Common myeloid progenitor, CD34-positive (primary cell): Measurements from ENCODE around the gene SCGB2B2.

Source experiments
- CTCF ChIA-PET: fragments of 350-600 bp; sonication (Branson Sonifier 250); formaldehyde crosslinking; loops from one replicate; lab custom pipeline; 2021; ENCODE audit warnings: antibody characterized with exemption; lab: Charles Lee
- POLR2A ChIA-PET: fragments of 350-600 bp; sonication (Branson Sonifier 250); formaldehyde crosslinking; loops from one replicate; lab custom pipeline; 2021; ENCODE audit warnings: antibody characterized with exemption; lab: Charles Lee
- DNase-seq, 3 donors: peaks; one replicate each; pipeline versions ENCODE4 v3.0.0 to v3.0.0-alpha.2; 2013
- H3K27ac ChIP-seq, 2 experiments: 1 replicate in 1 of 2; 2 replicates in 1 of 2; pipeline ENCODE4 v1.7.0; 2013; ENCODE audit warnings: inconsistent platforms in 2 of 2, low read length in 2 of 2, mild to moderate bottlenecking in 2 of 2, low read depth in 1 of 2, moderate library complexity in 1 of 2; ENCODE audit not compliant: severe bottlenecking in 2 of 2, insufficient read depth in 1 of 2, poor library complexity in 1 of 2
- H3K27me3 ChIP-seq, 5 experiments: replicated peaks in 2 of 5; 1 replicate in 3 of 5; 2 replicates in 2 of 5; pipeline versions ENCODE4 v1.6.1 to v1.7.0; 2013; ENCODE audit warnings: low read length in 4 of 5, mild to moderate bottlenecking in 2 of 5, moderate library complexity in 2 of 5, inconsistent platforms in 1 of 5; ENCODE audit not compliant: insufficient read depth in 5 of 5, control insufficient read depth in 4 of 5
- H3K36me3 ChIP-seq, 4 experiments: 1 replicate in 2 of 4; 2 replicates in 2 of 4; pipeline versions ENCODE4 v1.6.1 to v1.7.0; 2013; ENCODE audit warnings: low read length in 3 of 4, control low read depth in 1 of 4, mild to moderate bottlenecking in 1 of 4; ENCODE audit not compliant: control insufficient read depth in 4 of 4, insufficient read depth in 4 of 4
- H3K4me1 ChIP-seq, 4 experiments: 1 replicate in 3 of 4; 2 replicates in 1 of 4; pipeline versions ENCODE4 v1.6.1 to v1.7.1; 2013; ENCODE audit warnings: low read length in 3 of 4, mild to moderate bottlenecking in 3 of 4, control low read depth in 1 of 4, inconsistent platforms in 1 of 4, moderate library complexity in 1 of 4; ENCODE audit not compliant: control insufficient read depth in 4 of 4, insufficient read depth in 4 of 4; ENCODE audit errors: control extremely low read depth in 1 of 4
- H3K4me3 ChIP-seq, 7 experiments: 1 replicate in 4 of 7; 2 replicates in 3 of 7; pipeline versions ENCODE4 v1.5.1 to v1.7.0; 2013; ENCODE audit warnings: mild to moderate bottlenecking in 7 of 7, low read length in 6 of 7, moderate library complexity in 6 of 7, inconsistent platforms in 2 of 7, low read depth in 2 of 7, control low read depth in 1 of 7; ENCODE audit not compliant: insufficient read depth in 4 of 7, control insufficient read depth in 1 of 7; ENCODE audit errors: extremely low read depth in 1 of 7
- H3K9me3 ChIP-seq, 5 experiments: 1 replicate in 4 of 5; 2 replicates in 1 of 5; pipeline versions ENCODE4 v1.6.1 to v1.7.1; 2013; ENCODE audit warnings: low read length in 4 of 5, mild to moderate bottlenecking in 2 of 5, inconsistent platforms in 1 of 5, low read depth in 1 of 5, moderate library complexity in 1 of 5; ENCODE audit not compliant: control insufficient read depth in 4 of 5, insufficient read depth in 2 of 5; ENCODE audit errors: control extremely low read depth in 1 of 5
- WGBS: methylation state at CpG from one replicate; pipeline ENCODE4 v1.1.5; 2013; ENCODE audit not compliant: insufficient coverage; 5-methylcytosine and 5-hydroxymethylcytosine counted together

SCGB2B2 gene

DNA sequence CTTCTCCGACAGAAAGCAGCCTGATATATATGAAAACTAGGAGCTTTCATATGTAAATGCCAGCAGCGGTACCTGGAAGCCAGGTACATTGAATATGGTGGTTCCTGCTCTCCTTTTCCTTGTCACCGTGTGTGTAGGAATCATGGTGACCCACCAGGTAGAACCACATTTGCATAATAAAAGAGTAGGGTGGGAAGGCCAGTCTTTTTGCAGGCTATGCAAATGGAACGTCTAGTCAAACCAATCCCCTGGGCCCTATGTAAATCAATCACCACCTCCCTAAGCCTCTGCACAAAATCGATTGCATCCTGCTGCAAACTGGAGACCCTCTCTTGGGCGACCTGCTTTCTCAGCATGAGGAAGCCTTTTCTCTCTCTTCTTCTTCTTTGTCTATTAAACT is 34.9 kb upstream of the SCGB2B2 start:
- H3K27ac ChIP-seq = no peak overlapping the region
- H3K27me3 ChIP-seq = no peaks in the 10 kb centered on the region
- no peak for DNase-seq
- peaks cover 6 to 38% (median 12%) of the 10 kb centered on the region in 5 experiments for H3K9me3 ChIP-seq
- H3K4me3 ChIP-seq = no peak overlapping the region
- ChIA-PET CTCF (interaction anchor here (1.4 to 3.8 kb wide), 3 partner anchors 73 to 670 kb away, joined by 3 to 41 read pairs (median 3); no protein-coding TSS in a partner anchor), POLR2A (no interaction called here)
- H3K36me3 ChIP-seq = no peaks in the 10 kb centered on the region
- 62% methylated on average over 5 of the region's 6 CpGs for WGBS
- no peaks in the 10 kb centered on the region for H3K4me1 ChIP-seq

DNA sequence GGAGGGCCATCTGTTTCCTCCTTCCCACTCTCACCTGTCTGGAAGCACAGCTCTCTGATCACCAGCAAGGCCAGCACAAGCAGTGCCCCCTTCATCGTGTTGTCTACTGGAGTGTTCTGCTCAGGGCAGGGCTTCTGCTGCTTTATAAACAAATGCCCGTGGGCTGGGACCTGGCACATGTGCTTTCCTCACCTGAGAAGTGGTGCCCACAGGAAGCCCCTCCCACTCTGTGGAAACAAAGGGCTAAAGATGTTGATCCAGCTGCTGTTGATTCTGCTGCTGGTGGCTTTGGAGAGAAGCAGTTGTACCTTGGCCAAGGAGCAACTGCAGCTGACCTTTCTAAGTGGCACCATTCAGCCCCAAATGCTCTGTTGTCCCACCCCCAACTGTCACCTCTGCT is 30.7 kb upstream of the SCGB2B2 start:
- WGBS = 73% methylated on average over 2 of the region's 2 CpGs
- Histone ChIP-seq H3K4me1 (no peaks in the 10 kb centered on the region), H3K9me3 (peaks cover 0 to 14% (median 3%) of the 10 kb centered on the region in 5 experiments), H3K27me3 (no peaks in the 10 kb centered on the region), H3K27ac (no peak overlapping the region), H3K4me3 (no peak overlapping the region), H3K36me3 (no peaks in the 10 kb centered on the region)
- no peak for DNase-seq
- ChIA-PET CTCF (no interaction called here), POLR2A (no interaction called here)

DNA sequence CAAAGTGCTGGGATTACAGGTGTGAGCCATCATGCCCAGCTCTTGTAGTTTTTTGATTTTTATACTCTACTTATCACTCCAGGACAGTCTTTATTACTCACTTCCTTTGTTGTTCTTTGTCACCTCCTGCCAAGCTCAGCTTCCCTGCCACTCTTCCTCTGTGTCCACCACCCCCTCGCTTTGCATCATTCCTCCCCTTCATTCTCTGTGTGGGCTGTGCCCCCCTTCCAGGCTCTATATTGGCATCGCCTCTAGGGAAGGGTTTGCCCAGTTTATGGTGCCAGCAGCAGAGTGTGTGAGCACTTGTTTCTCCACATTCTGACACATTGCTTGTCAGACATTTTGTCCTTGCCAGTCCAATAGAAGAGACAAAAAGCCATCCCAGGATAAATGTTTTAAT is 15.6 kb upstream of the SCGB2B2 start:
- Histone ChIP-seq H3K27me3 (peaks cover 0 to 8% (median 0%) of the 10 kb centered on the region in 5 experiments), H3K4me3 (no peak overlapping the region), H3K27ac (no peak overlapping the region), H3K4me1 (no peaks in the 10 kb centered on the region), H3K9me3 (peaks cover 0 to 29% (median 9%) of the 10 kb centered on the region in 5 experiments), H3K36me3 (no peaks in the 10 kb centered on the region)
- CTCF ChIA-PET = no interaction called here
- no peak for DNase-seq
- POLR2A ChIA-PET = no interaction called here
- WGBS = 29% methylated on average over 1 of the region's 2 CpGs

DNA sequence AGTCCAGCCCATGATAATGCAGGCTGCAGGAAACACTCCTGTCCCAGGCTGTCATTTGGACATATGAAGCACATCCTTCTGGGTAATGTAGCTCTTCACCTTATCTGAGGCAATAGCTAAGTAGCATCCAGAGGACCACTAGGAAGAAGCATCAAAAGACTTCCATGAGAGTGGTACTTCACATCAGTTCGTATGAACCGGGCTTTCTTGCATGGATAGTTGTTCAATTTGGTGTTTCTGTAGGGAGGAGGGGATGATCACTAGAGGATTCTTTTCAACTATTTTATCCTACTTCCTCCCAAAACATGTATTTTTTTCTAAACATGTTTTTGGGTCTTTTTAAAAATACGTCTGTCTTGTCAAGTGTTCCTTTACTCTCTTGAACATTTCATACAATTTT is 13.4 kb upstream of the SCGB2B2 start:
- Histone ChIP-seq H3K36me3 (no peaks in the 10 kb centered on the region), H3K9me3 (peaks cover 0 to 40% (median 9%) of the 10 kb centered on the region in 5 experiments), H3K4me1 (no peaks in the 10 kb centered on the region), H3K27ac (no peak overlapping the region), H3K4me3 (no peak overlapping the region), H3K27me3 (peaks cover 0 to 3% (median 0%) of the 10 kb centered on the region in 5 experiments)
- WGBS = no CpG with 5 or more reads among the region's 3 CpGs
- CTCF ChIA-PET = interaction anchor here (1.1 kb wide), 1 partner anchor 28 kb away, joined by 3 read pairs; no protein-coding TSS in a partner anchor
- no peak for DNase-seq
- POLR2A ChIA-PET = no interaction called here

DNA sequence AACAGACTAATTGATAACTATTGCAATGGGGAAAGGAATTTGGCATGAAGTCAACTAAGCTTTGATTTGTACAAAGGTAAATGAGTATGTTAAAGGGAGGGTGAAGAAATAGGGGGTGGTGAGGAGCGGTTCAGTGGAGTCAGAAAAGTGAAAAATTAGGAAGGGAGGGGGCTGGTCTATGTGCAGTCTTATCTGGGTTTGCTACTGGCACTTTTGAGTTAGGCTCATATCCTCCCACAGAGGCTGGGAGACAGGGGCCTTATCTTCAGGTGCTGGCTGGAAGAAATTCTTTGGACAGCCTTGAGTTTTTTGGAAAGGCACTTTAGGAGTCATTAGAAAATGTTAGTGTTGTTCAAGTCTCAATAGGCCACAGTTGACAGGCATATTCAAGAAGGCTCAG is 11.6 kb upstream of the SCGB2B2 start:
- DNase-seq = no peak
- Histone ChIP-seq H3K27ac (no peak overlapping the region), H3K4me1 (no peaks in the 10 kb centered on the region), H3K27me3 (peaks cover 0 to 3% (median 0%) of the 10 kb centered on the region in 5 experiments), H3K4me3 (no peak overlapping the region), H3K36me3 (peaks cover 2 to 16% (median 7%) of the 10 kb centered on the region in 4 experiments), H3K9me3 (peaks cover 0 to 48% (median 16%) of the 10 kb centered on the region in 5 experiments)
- WGBS = no CpG with 5 or more reads among the region's 1 CpG
- POLR2A ChIA-PET = no interaction called here
- CTCF ChIA-PET = no interaction called here

DNA sequence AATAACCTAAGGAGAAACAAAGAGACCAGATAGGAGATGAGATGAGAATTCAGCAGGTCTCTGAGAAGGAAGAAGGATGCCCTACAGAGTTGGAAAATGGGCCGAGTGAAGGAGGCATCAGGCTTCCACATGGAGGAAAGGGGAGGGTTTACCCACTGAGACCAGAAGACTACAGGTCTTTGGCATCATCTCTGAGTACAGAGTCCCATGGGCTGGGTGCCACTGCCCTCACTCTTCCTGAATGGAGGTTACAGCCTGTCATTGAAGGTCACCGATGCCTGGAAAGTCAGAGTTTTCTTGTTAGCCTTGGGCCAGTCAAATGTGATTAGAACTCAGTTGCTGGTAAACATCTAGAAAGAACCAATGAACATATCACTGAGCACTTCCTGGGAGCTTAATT is 10.4 kb upstream of the SCGB2B2 start:
- WGBS = 75% methylated on average over 1 of the region's 2 CpGs
- no peak for DNase-seq
- Histone ChIP-seq H3K9me3 (peaks cover 9 to 59% (median 24%) of the 10 kb centered on the region in 5 experiments), H3K4me3 (no peak overlapping the region), H3K36me3 (peaks cover 10 to 28% (median 17%) of the 10 kb centered on the region in 4 experiments), H3K27ac (no peak overlapping the region), H3K27me3 (no peaks in the 10 kb centered on the region), H3K4me1 (no peaks in the 10 kb centered on the region)
- CTCF ChIA-PET = no interaction called here
- POLR2A ChIA-PET = no interaction called here

DNA sequence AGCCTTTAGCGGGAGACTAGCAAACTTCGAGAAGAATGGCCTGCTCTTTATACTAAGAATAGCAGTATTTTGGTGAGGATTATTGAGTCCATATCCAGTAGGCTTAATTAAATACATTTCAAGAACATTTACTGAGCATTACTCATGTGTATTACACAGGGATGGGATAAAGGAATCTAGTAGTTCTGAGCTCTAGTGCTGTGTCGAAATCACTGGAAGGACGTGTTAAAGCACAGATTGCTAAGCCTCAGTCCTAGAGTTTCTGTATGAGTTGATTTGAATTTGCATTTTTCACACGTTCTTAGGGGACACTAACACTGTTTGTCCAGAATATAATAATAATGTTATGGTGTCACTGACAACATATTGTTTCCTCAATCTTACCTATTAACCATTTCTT is 9.5 kb upstream of the SCGB2B2 start:
- WGBS = 100% methylated on average over 1 of the region's 5 CpGs
- no peak overlapping the region for H3K4me3 ChIP-seq
- POLR2A ChIA-PET = no interaction called here
- H3K27me3 ChIP-seq = no peaks in the 10 kb centered on the region
- peaks cover 14 to 67% (median 28%) of the 10 kb centered on the region in 5 experiments for H3K9me3 ChIP-seq
- H3K36me3 ChIP-seq = peaks cover 12 to 37% (median 23%) of the 10 kb centered on the region in 4 experiments
- H3K27ac ChIP-seq = no peak overlapping the region
- no peak for DNase-seq
- CTCF ChIA-PET = no interaction called here
- H3K4me1 ChIP-seq = no peaks in the 10 kb centered on the region
